Lower leg skin (tissue), 3 donors: ENCODE data around the gene CNTNAP3.
"Not testable (repeated sequence)": the region's sequence is repeated elsewhere in the genome, so short reads cannot be mapped to it uniquely, and the experiment has no call there.

Source experiments
- CTCF ChIP-seq, 3 donors: fragments of 450-650 bp; IDR thresholded peaks; one replicate each; pipeline ENCODE4 v1.5.1; 2016; ENCODE audit warnings: antibody characterized with exemption in 3 of 3, mild to moderate bottlenecking in 3 of 3, moderate library complexity in 2 of 3
- POLR2A ChIP-seq, 2 donors: fragments of 450-650 bp; IDR thresholded peaks; one replicate each; pipeline ENCODE4 v1.6.1; 2016 to 2017; ENCODE audit warnings: antibody characterized with exemption in 2 of 2, mild to moderate bottlenecking in 1 of 2, moderate library complexity in 1 of 2

- TF ChIP-seq CTCF, POLR2A (IDR thresholded peaks at IDR 0.05): not testable (repeated sequence)
Observed at GRCh38 chr9:39242513-39242912, 45.5 kb downstream of the CNTNAP3 start.
